Activated gamma-delta T cell treated with anti-CD3 and anti-CD28 coated beads, Interleukin-2, amount 50 U/mL, for 16 hours (primary cell): ENCODE data around the gene ELOVL1.

Experiments
- DNase-seq: peaks from one replicate; pipeline ENCODE4 v3.0.0-alpha.2; 2020; ENCODE audit warnings: low read depth

Gene ELOVL1

DNA sequence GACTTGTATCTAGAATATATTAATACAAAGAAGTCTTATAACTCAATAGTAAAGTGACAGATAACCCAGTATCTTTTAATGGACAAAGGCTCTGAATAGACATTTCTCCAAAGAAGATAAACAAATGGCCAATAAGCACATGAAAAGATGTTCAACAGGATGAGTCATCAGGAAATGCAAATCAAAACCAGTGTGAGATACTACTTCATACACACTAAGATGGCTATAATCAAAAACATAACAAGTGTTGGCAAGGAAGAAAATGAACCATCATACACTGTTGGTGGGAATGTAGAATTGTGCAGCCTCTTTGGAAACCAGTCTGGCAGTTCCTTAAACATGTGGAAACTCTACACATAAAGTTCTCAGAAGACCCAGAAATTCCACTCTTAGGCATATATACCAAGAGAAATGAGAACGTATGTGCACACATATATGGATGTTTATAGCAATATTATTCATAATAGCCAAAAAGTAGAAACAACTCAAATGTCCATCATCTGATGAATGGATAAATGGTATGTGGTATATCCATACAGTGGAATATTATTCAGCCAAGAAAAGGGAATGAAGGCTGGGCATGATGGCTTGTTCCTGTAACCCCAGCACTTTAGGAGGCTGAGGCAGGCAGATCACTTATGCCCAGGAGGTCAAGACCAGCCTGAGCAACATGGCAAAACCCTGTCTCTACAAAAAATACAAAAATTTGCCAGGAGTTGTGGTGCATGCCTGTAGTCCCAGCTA is 40.1 kb downstream of the ELOVL1 start:
- DNase-seq: no peak

DNA sequence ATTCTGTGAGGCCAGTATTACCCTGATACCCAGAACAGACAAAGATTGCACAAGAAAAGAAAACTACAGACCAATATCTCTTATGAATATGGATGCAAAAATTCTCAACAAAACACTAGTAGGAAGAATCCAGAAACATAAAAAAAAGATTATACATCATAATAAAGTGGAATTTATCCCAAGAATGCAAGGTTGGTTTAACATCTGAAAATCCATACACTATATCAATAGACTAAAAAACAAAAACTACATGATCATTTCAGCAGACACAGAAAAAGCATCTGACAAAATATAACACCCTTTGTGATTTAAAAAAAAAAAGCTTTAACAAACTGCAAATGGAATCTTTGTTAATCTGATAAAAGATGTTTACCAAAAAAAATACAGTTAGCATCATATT is 42.4 kb downstream of the ELOVL1 start:
- DNase-seq: no peak

DNA sequence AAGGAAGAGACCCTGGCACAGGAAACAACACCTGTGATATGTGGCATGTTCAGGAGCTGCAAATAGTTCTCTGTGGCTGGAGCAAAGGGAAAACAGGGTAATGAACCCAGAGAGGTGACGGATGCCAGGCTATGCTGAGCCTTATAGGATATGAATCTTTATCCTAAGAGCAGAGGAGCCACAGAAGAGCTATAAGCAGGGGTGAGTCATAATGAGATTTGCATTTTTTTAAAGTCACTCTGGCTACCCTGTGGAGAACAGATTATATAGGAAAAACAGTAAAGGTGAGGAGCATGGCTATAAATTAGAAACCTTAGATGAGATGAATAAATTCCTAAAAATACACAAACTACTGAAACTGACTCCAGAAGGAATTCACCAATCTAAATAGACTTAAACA is 43.0 kb downstream of the ELOVL1 start:
- no peak for DNase-seq

DNA sequence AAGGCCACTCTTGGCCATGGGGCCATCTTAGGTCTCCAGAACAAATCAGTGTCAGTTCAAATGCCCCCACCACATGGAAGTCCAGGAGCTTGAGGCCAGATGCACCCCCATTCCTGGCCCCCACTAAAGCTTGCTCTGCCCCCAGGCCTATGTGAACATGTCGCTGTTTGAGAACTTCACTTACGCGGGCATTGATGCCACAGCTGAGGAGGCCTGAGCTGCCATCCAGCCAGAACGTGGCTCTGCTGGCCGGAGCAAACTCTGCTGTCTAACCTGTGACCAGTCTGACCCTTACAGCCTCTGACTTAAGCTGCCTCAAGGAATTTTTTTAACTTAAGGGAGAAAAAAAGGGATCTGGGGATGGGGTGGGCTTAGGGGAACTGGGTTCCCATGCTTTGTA is 45.3 kb downstream of the ELOVL1 start:
- DNase-seq: no peak

DNA sequence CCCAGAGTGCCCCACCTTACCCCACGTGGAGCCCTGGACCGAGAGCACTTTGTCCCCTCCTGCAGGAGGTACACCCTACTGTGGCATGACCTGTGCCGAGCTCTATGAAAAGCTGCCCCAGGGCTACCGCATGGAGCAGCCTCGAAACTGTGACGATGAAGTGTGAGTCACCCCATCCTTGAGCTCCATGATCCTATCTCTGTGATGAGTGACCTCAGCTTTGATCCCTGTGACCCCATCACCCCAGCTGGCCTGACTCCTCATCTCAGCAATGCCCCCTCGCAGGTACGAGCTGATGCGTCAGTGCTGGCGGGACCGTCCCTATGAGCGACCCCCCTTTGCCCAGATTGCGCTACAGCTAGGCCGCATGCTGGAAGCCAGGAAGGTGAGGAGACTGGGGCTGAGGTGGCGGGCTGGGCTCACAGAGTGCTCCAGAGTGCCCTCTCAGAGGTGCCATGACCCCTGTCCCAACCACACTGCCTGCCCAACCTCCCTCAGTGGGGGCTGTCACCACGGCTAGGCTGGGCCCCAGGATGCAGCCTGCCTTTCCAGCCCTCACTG is 46.4 kb downstream of the ELOVL1 start:
- no peak for DNase-seq

DNA sequence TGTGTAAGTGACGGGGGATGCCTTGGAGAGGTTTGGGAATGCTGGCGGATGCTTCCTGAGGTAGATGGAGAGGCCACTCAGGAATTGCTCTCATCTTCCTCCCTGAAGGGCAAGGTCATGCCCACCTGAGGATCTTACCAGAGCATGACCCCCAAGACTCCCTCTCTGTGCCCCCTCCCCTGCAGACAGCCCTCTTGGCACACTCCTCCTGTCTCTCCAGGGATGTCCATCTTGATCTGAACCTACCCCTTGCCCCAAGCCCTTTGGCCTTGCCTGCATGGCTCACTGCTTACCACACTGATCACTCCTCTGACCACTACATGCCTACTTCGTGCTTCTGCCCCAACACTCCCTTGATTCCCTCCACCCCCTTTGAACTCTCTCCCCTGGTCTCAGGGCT is 48.0 kb downstream of the ELOVL1 start:
- DNase-seq: no peak

DNA sequence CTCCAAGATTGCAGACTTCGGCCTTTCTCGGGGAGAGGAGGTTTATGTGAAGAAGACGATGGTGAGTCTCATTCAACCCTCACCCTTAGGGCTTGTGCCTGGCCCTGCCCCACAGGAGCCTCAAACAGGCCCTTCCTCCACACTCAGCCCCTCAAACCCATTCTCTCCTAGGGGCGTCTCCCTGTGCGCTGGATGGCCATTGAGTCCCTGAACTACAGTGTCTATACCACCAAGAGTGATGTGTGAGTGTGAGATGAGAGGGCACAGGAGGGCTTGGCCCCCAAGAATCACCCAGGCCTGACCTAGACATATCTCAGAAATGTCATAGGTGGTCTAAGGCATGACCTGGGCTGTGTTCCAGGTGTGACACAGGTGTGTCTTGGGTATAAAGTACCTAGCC is 48.5 kb downstream of the ELOVL1 start:
- no peak for DNase-seq

DNA sequence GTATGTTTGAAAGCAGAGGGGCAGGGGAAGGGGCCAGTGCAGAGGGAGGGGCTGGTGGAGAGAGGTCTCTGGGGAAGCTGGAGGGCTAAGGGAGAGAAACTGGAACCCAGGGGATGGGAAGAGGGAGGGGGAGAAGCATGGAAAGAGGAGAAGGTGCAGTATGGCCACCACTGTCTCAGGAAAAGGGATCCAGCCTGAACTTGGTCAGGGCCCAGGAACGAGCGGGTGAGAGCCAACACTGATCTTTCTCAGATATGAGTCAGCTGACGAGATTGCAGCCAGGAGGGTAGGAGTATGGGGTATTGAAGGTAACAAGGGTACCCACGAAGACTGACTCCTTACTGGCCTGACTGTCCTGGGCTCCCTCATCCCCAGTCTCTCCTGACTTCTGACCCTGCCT is 49.0 kb downstream of the ELOVL1 start:
- no peak for DNase-seq

DNA sequence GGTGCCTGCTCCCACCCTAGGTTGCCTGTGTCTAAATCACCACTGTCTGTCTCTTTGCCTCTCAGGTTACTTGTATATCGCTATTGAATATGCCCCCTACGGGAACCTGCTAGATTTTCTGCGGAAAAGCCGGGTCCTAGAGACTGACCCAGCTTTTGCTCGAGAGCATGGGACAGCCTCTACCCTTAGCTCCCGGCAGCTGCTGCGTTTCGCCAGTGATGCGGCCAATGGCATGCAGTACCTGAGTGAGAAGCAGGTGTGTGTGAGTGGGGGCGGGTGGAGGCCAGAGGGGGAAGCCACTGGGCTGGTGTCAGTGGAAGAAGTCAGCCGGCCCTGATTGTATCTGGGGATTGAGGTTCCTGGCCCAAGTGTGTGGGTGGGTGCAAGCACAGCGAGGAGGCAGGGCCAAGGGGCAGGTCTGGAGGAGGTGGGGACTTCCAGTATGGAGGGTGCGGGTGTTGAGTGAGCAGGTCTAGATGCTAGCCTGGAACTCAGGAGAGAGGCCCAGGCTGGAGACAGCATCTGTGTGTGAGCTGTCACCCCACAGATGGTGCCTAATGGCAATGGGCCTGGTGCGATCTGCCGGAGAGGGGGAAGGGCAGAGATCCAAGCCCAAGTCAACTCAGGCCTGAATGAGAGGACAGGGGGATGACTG is 49.9 kb downstream of the ELOVL1 start:
- no peak for DNase-seq

DNA sequence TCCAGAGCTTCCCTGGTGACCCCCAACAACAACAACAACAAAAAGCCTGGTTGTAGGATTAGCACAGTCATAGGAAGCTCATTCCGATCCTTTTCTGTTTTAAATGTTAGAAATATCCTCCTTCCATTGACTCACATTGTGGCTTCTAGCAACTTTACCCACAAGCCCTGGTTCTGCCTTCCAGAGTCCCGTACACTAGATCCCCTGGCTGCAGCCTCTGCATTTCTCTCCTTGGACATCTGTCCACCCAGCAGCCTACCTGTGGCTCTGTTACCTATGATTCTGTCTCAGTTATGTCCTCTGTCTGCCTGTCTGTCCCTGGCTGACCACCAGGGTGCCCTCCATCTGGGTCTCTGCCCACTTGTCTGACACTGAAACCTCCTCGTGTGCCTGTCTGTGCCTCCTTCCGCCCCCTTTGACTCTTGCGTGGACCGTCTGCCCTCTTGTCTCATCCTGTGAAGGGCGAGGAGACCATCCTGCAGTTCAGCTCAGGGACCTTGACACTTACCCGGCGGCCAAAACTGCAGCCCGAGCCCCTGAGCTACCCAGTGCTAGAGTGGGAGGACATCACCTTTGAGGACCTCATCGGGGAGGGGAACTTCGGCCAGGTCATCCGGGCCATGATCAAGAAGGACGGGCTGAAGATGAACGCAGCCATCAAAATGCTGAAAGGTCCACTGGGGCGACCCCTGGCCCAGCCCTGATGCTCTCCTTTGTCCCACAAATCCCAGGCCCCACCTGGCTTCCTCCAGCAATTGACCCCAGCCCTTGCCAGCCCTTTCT is 50.9 kb downstream of the ELOVL1 start:
- no peak for DNase-seq

DNA sequence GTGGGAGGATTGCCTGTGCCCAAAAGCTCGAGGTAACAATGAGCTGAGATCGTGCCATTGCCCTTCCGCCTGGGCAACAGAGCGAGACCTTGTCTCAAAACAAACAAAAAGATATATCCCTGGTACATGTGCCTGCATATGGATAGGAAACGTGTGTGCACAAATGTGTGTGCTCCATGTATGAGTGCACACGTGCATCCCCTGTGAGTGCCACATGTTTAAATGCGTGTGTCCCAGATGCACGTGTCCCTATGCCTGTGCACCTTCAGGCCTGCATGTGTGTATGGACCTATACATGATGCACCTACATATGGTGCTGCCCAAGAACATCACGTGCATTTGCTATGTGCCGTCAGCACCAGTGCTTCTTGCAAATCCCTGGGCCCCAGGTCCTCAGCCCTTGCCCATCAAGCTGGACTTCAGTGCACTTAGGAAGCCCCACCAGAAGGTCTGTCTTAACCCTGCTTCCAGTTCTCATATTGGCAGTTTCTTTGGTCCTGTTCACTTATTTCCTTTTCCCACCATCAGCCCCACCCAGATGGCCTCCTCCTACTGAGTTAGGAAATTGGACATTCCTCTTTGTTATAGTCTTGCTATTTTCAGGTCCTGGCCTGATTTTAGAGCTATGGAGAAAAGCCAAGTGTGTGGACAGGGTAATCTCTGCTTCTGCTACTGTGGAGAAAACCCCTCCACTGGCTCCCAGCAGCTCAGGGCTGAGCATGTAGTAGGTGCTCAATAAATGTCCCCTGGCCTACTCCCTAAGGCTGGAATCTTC is 51.7 kb downstream of the ELOVL1 start:
- no peak for DNase-seq

DNA sequence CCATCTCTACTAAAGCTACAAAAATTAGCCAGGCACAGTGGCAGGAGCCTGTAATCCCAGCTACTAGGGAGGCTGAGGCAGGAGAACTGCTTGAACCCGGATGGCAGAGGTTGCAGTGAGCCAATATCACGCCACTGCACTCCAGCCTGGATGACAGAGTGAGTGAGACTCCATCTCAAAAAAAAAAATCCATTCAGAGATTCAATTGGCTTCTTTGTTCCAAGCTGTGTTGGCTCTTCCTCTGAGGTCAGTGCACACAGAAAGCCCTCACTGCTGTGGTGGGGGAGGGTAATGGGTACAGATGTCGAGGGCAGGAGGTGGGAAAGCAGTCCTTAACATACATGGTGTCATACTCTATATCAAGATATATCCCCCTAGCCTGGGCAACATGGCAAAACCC is 52.3 kb downstream of the ELOVL1 start:
- no peak for DNase-seq

DNA sequence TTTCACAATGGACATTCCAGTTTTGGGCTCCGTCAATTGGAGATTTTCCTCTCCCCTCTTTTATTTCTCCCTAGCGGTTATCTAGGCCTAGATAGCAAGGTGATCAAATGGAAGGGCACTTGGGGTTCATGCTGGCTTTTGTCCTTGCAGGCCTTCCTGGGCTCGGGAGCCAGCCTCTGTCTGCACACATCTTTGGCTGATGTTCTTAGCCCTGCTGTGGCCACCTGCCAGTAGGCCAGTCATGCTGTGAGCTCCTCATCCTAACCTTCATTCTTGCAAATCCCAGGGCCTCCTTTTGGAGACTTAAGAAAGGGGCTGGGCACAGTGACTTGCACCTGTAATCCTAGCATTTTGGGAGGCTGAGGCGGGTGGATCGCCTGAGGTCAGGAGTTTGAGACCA is 53.6 kb downstream of the ELOVL1 start:
- no peak for DNase-seq

DNA sequence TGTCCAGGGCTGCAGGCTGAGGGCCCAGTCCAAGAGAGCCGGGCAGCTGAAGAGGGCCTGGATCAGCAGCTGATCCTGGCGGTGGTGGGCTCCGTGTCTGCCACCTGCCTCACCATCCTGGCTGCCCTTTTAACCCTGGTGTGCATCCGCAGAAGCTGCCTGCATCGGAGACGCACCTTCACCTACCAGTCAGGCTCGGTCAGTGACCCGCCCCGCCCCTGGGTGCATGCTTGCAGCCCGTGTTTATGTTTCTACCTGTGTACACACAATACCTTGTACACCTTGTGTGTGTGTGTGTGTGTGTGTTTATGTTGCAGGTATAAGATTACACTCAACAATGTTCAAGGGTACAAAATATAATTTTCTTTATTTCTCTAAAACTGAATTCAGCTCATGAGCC is 54.0 kb downstream of the ELOVL1 start:
- DNase-seq: no peak
